ENCODE results near the gene MRPS15. TPM values are rescaled to one million over a fixed set of nuclear protein-coding genes. Genes with fewer than 3 reads are reported as not detected.

MRPS15 gene
- polyA plus RNA-seq, 3 donors = 36.2 to 68.1 (median 66.4) TPM

GRCh38 chr1:36471830-36472641, 7.9 kb upstream of the MRPS15 start:
- WGBS (ENCODE audit: insufficient coverage) = 96% methylated on average over 15 of the region's 22 CpGs
- H3K4me3 ChIP-seq (replicated peaks in 1 of 3; ENCODE audit: low read depth in 2 of 3, low read length in 3 of 3) = no peak overlapping the region
- H3K79me2 ChIP-seq (ENCODE audit: insufficient read depth, low read length) = peaks cover 11% of the 10 kb centered on the region
- intact Hi-C loops (cut with micrococcal nuclease) = no loop called here
- peaks cover 68% of the 10 kb centered on the region for H4K20me1 ChIP-seq (ENCODE audit: insufficient read depth, low read length)
- H3K4me1 ChIP-seq (ENCODE audit: control insufficient read depth in 1 of 2, insufficient read depth in 2 of 2, low read length in 2 of 2) = no peaks in the 10 kb centered on the region
- no peak overlapping the region for H2AFZ ChIP-seq (ENCODE audit: insufficient read depth, low read depth, low read length, poor library complexity, severe bottlenecking)
- H3K4me1 Mint-ChIP-seq = peaks cover 2% of the 10 kb centered on the region
- no peaks in the 10 kb centered on the region for H3K27me3 ChIP-seq (ENCODE audit: control insufficient read depth in 2 of 2, insufficient read depth in 2 of 2, low read length in 2 of 2)
- no peak overlapping the region for H3K4me3 Mint-ChIP-seq
- peaks cover 83 to 99% of the 10 kb centered on the region in 2 donors for H3K36me3 Mint-ChIP-seq
- TF ChIP-seq, protein P1, sequence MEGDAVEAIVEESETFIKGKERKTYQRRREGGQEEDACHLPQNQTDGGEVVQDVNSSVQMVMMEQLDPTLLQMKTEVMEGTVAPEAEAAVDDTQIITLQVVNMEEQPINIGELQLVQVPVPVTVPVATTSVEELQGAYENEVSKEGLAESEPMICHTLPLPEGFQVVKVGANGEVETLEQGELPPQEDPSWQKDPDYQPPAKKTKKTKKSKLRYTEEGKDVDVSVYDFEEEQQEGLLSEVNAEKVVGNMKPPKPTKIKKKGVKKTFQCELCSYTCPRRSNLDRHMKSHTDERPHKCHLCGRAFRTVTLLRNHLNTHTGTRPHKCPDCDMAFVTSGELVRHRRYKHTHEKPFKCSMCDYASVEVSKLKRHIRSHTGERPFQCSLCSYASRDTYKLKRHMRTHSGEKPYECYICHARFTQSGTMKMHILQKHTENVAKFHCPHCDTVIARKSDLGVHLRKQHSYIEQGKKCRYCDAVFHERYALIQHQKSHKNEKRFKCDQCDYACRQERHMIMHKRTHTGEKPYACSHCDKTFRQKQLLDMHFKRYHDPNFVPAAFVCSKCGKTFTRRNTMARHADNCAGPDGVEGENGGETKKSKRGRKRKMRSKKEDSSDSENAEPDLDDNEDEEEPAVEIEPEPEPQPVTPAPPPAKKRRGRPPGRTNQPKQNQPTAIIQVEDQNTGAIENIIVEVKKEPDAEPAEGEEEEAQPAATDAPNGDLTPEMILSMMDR (IDR thresholded peaks at IDR 0.05) = no peak
- no peak overlapping the region for H3K4me2 ChIP-seq (replicated peaks; ENCODE audit: extremely low read depth, low read length, poor library complexity, severe bottlenecking)
- no peak for DNase-seq
- H3K9me3 Mint-ChIP-seq = no peaks in the 10 kb centered on the region
- H3K27me3 Mint-ChIP-seq (ENCODE audit: low read depth in 3 of 3) = peaks cover 0 to 3% (median 0%) of the 10 kb centered on the region in 3 donors
- peaks cover 95 to 100% of the 10 kb centered on the region in 2 donors for H3K36me3 ChIP-seq (replicated peaks in 1 of 2; ENCODE audit: control insufficient read depth in 1 of 2, insufficient read depth in 2 of 2, low read length in 2 of 2)
- peak overlapping the region in 1 of 2 donors; percentile 45 for H3K27ac ChIP-seq (ENCODE audit: low read depth in 1 of 2, low read length in 2 of 2)
- no peak overlapping the region for H3K27ac Mint-ChIP-seq
- H3K9ac ChIP-seq (ENCODE audit: insufficient read depth, low read length, poor library complexity, severe bottlenecking) = no peak overlapping the region
- no peaks in the 10 kb centered on the region for H3K9me3 ChIP-seq (replicated peaks in 1 of 2; ENCODE audit: control insufficient read depth in 1 of 2, insufficient read depth in 1 of 2, low read length in 2 of 2)

DNA sequence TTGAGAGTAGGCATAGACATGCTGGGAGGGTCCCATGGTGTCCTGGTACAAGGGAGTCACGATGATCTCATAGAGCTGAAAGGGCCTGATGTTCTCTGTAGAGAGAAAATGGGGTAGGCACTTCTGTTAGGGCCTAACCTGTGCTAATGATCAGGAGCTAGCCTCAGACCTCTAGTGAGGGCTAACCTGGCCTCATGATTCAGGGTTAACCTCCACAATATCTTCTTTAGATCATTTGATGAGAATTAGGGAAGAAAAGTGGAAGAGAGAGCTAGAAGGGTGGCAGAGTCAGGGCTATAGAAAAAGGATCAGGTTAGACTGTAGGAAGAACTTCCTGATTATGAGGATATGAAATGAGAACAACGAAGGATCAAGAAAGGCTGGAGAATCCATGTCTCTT, 5.0 kb upstream of the MRPS15 start:
- WGBS (ENCODE audit: insufficient coverage) = 100% methylated on average over 1 of the region's 2 CpGs
- Histone ChIP-seq H3K9ac (ENCODE audit: insufficient read depth, low read length, poor library complexity, severe bottlenecking) (no peak overlapping the region), H3K79me2 (ENCODE audit: insufficient read depth, low read length) (no peaks in the 10 kb centered on the region), H3K4me3 (replicated peaks in 1 of 3; ENCODE audit: low read depth in 2 of 3, low read length in 3 of 3) (no peak overlapping the region), H3K4me2 (replicated peaks; ENCODE audit: extremely low read depth, low read length, poor library complexity, severe bottlenecking) (no peak overlapping the region), H3K27ac (ENCODE audit: low read depth in 1 of 2, low read length in 2 of 2) (peak overlapping the region in 1 of 2 donors; percentile 64), H3K27me3 (ENCODE audit: control insufficient read depth in 2 of 2, insufficient read depth in 2 of 2, low read length in 2 of 2) (no peaks in the 10 kb centered on the region), H4K20me1 (ENCODE audit: insufficient read depth, low read length) (peaks cover 42% of the 10 kb centered on the region), H3K36me3 (replicated peaks in 1 of 2; ENCODE audit: control insufficient read depth in 1 of 2, insufficient read depth in 2 of 2, low read length in 2 of 2) (peaks cover 74 to 83% of the 10 kb centered on the region in 2 donors), H3K9me3 (replicated peaks in 1 of 2; ENCODE audit: control insufficient read depth in 1 of 2, insufficient read depth in 1 of 2, low read length in 2 of 2) (no peaks in the 10 kb centered on the region), H2AFZ (ENCODE audit: insufficient read depth, low read depth, low read length, poor library complexity, severe bottlenecking) (no peak overlapping the region), H3K4me1 (ENCODE audit: control insufficient read depth in 1 of 2, insufficient read depth in 2 of 2, low read length in 2 of 2) (peaks cover 23 to 24% of the 10 kb centered on the region in 2 donors)
- Mint-ChIP-seq H3K27ac (peak overlapping the region in 6 of 7 donors; percentile 6 to 68 (median 42)), H3K36me3 (peaks cover 67 to 87% of the 10 kb centered on the region in 2 donors), H3K4me3 (no peak overlapping the region), H3K4me1 (peaks cover 26% of the 10 kb centered on the region), H3K27me3 (ENCODE audit: low read depth in 3 of 3) (peaks cover 0 to 3% (median 2%) of the 10 kb centered on the region in 3 donors), H3K9me3 (no peaks in the 10 kb centered on the region)
- DNase-seq = no peak
- TF ChIP-seq, protein P1 (IDR thresholded peaks at IDR 0.05) = no peak
- intact Hi-C loops (cut with micrococcal nuclease) = no loop called here

Measured in CD14-positive monocyte (primary cell).